Measurements from ENCODE around the gene RGPD3.
"Not testable (repeated sequence)": the region's sequence is repeated elsewhere in the genome, so short reads cannot be mapped to it uniquely, and the experiment has no call there.

Gene RGPD3

GRCh38 chr2:106506002-106506687 is 37.9 kb upstream of the RGPD3 start:
- H3K9me3 ChIP-seq (ENCODE audit: severe bottlenecking); H3K36me3 ChIP-seq; H3K27me3 ChIP-seq (ENCODE audit: insufficient read depth, low read depth, severe bottlenecking); H3K27ac ChIP-seq; H3K4me3 ChIP-seq (ENCODE audit: low read depth, low read length); DNase-seq: not testable (repeated sequence)

DNA sequence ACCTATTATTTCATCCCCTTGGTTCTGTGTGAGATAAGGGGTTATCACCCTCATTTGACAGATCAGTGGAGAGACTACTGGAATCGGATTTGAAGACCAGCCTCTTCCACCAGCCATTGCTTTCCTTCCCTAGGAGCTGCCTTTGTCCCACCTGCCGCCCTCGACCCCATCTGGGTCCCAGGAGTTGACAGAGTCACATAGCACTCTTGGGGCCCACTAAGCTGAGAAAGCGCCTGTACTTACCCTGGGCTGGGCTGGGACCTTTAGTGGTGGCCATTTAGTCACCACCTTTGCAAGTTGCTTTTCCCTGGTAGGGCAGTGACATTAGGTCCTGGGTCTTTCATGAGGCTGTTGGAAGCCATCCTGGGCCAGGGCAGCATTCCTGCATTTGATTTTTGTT is 36.6 kb upstream of the RGPD3 start:
- H3K27me3 ChIP-seq (ENCODE audit: insufficient read depth, low read depth, severe bottlenecking); H3K9me3 ChIP-seq (ENCODE audit: severe bottlenecking); H3K36me3 ChIP-seq; H3K4me3 ChIP-seq (ENCODE audit: low read depth, low read length); H3K27ac ChIP-seq; DNase-seq: not testable (repeated sequence)

- H3K27ac ChIP-seq; DNase-seq; H3K36me3 ChIP-seq; H3K9me3 ChIP-seq (ENCODE audit: severe bottlenecking); H3K4me3 ChIP-seq (ENCODE audit: low read depth, low read length); H3K27me3 ChIP-seq (ENCODE audit: insufficient read depth, low read depth, severe bottlenecking): not testable (repeated sequence)
Observed at GRCh38 chr2:106504192-106504591, 36.0 kb upstream of the RGPD3 start.

DNA sequence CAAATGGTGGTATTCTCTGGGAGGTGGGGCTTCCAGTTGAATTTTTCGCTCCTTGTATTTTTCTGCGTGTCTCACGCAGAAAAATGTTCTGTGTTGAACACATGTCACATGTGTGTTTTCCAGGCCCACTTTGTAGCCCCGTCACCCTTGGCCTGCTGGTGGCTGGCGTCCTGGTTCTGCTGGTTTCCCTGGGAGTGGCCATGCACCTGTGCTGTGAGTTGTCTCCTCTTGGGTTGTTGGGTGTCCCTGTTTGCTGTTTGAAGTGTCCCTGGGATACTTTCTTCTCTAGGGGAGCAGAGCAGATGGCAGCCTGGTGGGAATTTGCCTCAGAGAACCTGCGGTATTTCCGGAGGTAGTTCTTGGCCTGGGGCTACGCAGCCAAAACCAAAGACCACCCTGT is 34.1 kb upstream of the RGPD3 start:
- not testable (repeated sequence) for DNase-seq; H3K27me3 ChIP-seq (ENCODE audit: insufficient read depth, low read depth, severe bottlenecking); H3K4me3 ChIP-seq (ENCODE audit: low read depth, low read length); H3K9me3 ChIP-seq (ENCODE audit: severe bottlenecking); H3K36me3 ChIP-seq; H3K27ac ChIP-seq

DNA sequence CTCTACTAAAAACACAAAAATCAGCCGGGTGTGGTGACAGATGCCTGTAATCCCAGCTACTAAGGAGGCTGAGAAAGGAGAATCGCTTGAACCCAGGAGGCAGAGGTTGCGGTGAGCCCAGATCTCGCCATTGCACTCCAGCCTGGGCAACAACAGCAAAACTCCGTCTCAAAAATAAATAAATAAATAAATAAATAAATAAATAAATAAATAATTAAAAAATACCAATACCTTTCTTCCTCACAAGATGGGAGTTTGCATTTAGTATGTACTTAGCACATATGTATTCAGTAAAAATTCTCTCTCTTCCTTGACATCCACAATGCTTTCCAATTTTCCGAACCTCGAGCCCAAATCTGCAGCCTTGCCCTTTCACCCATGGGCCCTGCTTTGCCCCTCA is 32.1 kb upstream of the RGPD3 start:
- not testable (repeated sequence) for DNase-seq; H3K36me3 ChIP-seq; H3K9me3 ChIP-seq (ENCODE audit: severe bottlenecking); H3K27ac ChIP-seq; H3K27me3 ChIP-seq (ENCODE audit: insufficient read depth, low read depth, severe bottlenecking); H3K4me3 ChIP-seq (ENCODE audit: low read depth, low read length)

DNA sequence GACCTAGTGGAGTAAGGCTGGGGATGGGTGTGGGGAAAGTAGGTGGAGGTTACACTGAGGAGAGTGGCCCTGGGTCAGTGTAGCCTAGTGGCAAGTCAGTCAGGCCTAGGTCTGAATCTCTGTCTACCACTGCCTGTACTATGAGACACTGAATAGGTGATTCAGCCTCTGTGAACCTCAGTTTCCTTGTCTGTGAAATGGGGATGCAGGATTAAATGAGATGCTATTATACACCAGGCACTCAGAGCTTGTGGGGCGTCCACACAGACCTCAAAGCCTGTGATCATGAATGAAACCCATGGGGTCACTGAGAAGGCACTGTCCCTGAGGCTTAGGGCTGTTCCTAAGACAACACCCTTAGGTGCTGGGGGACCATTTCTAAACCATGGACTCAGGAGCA is 30.3 kb upstream of the RGPD3 start:
- H3K4me3 ChIP-seq (ENCODE audit: low read depth, low read length); H3K27me3 ChIP-seq (ENCODE audit: insufficient read depth, low read depth, severe bottlenecking); H3K27ac ChIP-seq; H3K36me3 ChIP-seq; DNase-seq; H3K9me3 ChIP-seq (ENCODE audit: severe bottlenecking): not testable (repeated sequence)

- H3K36me3 ChIP-seq; DNase-seq; H3K9me3 ChIP-seq (ENCODE audit: severe bottlenecking); H3K4me3 ChIP-seq (ENCODE audit: low read depth, low read length); H3K27ac ChIP-seq; H3K27me3 ChIP-seq (ENCODE audit: insufficient read depth, low read depth, severe bottlenecking): not testable (repeated sequence)
Observed at GRCh38 chr2:106492913-106493312, 24.7 kb upstream of the RGPD3 start.

DNA sequence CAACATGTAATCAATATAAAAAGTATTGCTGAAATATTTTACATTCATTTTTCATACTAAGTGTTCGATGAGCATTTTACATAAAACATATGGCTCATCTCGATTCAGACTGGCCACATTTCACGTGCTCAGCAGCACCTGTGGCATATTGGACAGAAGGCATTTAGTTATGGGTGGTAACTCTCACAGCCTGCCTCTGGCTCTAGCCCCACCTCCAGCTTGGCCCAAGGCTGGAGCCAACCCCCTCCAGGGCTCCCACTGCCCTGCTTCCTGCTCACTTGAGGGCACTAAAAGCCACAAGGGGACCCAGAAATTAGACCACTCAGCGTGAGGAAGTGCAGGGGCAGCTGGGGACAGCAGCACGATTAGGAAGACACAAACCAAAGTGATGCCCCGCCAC is 24.2 kb upstream of the RGPD3 start:
- H3K36me3 ChIP-seq, DNase-seq: not testable (repeated sequence)

GRCh38 chr2:106489701-106490100 is 21.5 kb upstream of the RGPD3 start:
- H3K27ac ChIP-seq; H3K27me3 ChIP-seq (ENCODE audit: insufficient read depth, low read depth, severe bottlenecking); H3K4me3 ChIP-seq (ENCODE audit: low read depth, low read length); H3K36me3 ChIP-seq; H3K9me3 ChIP-seq (ENCODE audit: severe bottlenecking); DNase-seq: not testable (repeated sequence)

More for the DNA sequence above, 24.2 kb upstream of the RGPD3 start:
- not testable (repeated sequence) for H3K9me3 ChIP-seq (ENCODE audit: severe bottlenecking); H3K27ac ChIP-seq; H3K4me3 ChIP-seq (ENCODE audit: low read depth, low read length); H3K27me3 ChIP-seq (ENCODE audit: insufficient read depth, low read depth, severe bottlenecking)

- not testable (repeated sequence) for H3K9me3 ChIP-seq (ENCODE audit: severe bottlenecking); H3K27me3 ChIP-seq (ENCODE audit: insufficient read depth, low read depth, severe bottlenecking); H3K27ac ChIP-seq; H3K36me3 ChIP-seq; DNase-seq; H3K4me3 ChIP-seq (ENCODE audit: low read depth, low read length)
Observed at GRCh38 chr2:106487386-106488191, 19.4 kb upstream of the RGPD3 start.

DNA sequence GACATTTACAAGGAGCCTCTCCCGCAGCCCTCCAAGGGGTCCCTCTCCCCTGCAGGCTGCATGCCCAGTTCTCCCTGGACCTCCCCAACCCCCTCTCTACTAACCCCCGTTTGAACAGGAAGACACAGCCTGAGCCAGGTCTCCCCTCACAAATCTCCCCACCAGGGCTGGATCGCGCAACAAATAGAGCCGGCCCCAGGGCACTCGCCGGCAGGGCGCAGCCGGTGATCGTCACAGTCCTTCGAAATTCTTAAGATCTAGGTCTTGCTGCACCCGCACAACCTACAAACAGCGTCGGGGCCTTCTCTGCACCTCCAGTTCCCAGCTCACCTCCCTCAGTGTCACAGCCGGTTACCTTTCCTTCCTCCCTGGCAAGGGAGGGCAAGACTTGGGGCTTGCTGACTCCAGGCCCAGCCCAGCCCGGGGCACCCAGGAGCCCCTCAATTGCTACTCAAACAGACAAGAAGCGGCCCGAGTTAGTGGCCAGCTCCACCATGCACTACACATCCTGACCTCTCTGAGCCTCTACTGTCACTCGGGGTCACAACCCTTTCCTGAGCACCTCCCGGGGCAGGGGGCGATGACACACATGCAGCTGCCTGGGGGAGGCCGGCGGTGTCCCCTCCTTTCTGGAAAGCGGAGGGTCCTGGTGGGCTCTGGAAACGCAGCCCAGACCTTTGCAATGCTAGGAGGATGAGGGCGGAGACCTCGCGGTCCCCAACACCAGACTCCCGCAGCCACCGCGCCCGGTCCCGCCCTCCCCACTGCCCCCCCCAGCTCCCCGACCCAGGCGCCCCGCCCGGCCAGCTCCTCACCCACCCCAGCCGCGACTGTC is 18.6 kb upstream of the RGPD3 start, which contains the start of gene CD8B2:
Gene CD8B2, plus strand, starts transcription at position 814 of the 835 bp plus-strand sequence. CDS start 63 bp downstream, outside the sequence.
- not testable (repeated sequence) for H3K27me3 ChIP-seq (ENCODE audit: insufficient read depth, low read depth, severe bottlenecking); H3K27ac ChIP-seq; H3K9me3 ChIP-seq (ENCODE audit: severe bottlenecking); H3K4me3 ChIP-seq (ENCODE audit: low read depth, low read length); H3K36me3 ChIP-seq; DNase-seq

GRCh38 chr2:106479563-106479962 is 11.3 kb upstream of the RGPD3 start:
- not testable (repeated sequence) for H3K27ac ChIP-seq; H3K36me3 ChIP-seq; H3K9me3 ChIP-seq (ENCODE audit: severe bottlenecking); H3K27me3 ChIP-seq (ENCODE audit: insufficient read depth, low read depth, severe bottlenecking); DNase-seq; H3K4me3 ChIP-seq (ENCODE audit: low read depth, low read length)

DNA sequence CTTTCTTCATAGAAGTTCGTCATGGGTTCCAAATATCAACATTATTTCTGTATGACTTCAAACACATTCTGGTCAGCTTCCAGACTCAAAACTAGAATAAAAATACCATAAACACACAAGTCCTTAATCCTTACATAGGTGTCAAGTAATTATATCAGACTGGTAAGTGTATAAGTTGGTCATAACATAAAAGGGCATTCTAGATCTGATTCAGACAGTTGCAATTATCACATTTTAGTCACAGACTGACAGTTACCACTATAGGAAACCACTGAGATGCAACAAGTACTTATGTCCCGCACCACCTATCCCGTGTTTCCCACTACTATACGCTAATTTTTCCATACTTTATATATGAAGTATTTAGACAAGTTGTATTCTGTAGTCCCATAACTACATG is 9.4 kb upstream of the RGPD3 start:
- H3K27me3 ChIP-seq (ENCODE audit: insufficient read depth, low read depth, severe bottlenecking); H3K27ac ChIP-seq; H3K9me3 ChIP-seq (ENCODE audit: severe bottlenecking); H3K36me3 ChIP-seq; H3K4me3 ChIP-seq (ENCODE audit: low read depth, low read length); DNase-seq: not testable (repeated sequence)
